Activated CD8-positive, alpha-beta T cell treated with anti-CD3 and anti-CD28 coated beads for 36 hours (primary cell): ENCODE results near the gene ENDOU. TPM values are rescaled to one million over a fixed set of nuclear protein-coding genes. Genes with fewer than 3 reads are reported as not detected.

ENCODE experiments used
- ATAC-seq: fragments of 200-7000 bp; cut with Tn5 transposase; one replicate; pipeline ENCODE4 v1.10.0; 2021; ENCODE audit warnings: mild to moderate bottlenecking, moderate library complexity
- CTCF ChIA-PET: fragments of 350-600 bp; sonication (Branson Sonifier 250); formaldehyde crosslinking; loops from one replicate; lab custom pipeline; 2021; ENCODE audit warnings: antibody characterized with exemption; lab: Charles Lee
- POLR2A ChIA-PET: fragments of 350-600 bp; sonication (Branson Sonifier 250); formaldehyde crosslinking; loops from one replicate; lab custom pipeline; 2021; ENCODE audit warnings: antibody characterized with exemption; lab: Charles Lee
- DNase-seq: peaks from one replicate; pipeline ENCODE4 v3.0.0-alpha.2; 2020
- H3K27ac Mint-ChIP-seq: one replicate; pipeline ENCODE4 v1.8.0; 2021; ENCODE audit warnings: mild to moderate bottlenecking, mixed read lengths
- H3K27me3 Mint-ChIP-seq: one replicate; pipeline ENCODE4 v1.8.0; 2021; ENCODE audit warnings: mixed read lengths
- H3K36me3 Mint-ChIP-seq: one replicate; pipeline ENCODE4 v1.8.0; 2021; ENCODE audit warnings: low read depth, mixed read lengths
- H3K4me1 Mint-ChIP-seq: one replicate; pipeline ENCODE4 v1.8.0; 2021; ENCODE audit warnings: low read depth, mixed read lengths
- H3K4me3 Mint-ChIP-seq: one replicate; pipeline ENCODE4 v1.8.0; 2021; ENCODE audit warnings: mild to moderate bottlenecking, moderate library complexity, mixed read lengths
- H3K9me3 Mint-ChIP-seq: one replicate; pipeline ENCODE4 v1.8.0; 2021; ENCODE audit warnings: mixed read lengths
- intact Hi-C: fragments of 100-400 bp; cut with micrococcal nuclease; formaldehyde crosslinking; loops from one replicate; pipeline ENCODE4 v1.10.0; 2022
- total RNA-seq, 2 experiments: library from RNA; stranded (reverse); gene quantifications; one replicate each; pipeline ENCODE4 v1.2.3, GENCODE V29; 2021
- TF ChIP-seq, protein P1 (sequence below): fragments of 200-600 bp; IDR thresholded peaks from one replicate; pipeline ENCODE4 v1.8.0; 2022; ENCODE audit warnings: antibody characterized with exemption, mild to moderate bottlenecking

Gene ENDOU
- total RNA-seq, 2 experiments from 2014 or later = not detected

DNA sequence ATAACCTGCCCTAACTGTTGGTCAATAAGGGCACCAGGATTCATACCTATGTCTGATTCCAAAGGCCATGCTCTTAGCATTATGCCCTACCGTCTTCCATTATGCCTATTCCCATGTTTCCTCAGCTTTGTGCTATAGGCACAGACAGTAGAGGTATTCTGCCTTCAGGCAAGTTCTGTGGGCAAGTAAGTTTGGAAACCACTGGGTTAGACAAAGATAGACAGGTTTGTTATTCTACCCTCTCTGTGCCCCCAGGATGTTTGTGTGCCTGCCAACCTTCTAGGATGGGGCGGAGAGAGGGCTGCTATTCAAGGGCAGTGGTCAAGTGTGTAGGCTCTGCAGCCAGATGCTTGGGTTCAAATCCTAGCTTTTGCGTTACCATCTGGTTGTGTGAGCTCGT lies 28.8 kb upstream of the ENDOU start:
- no peak overlapping the region for H3K4me3 Mint-ChIP-seq

DNA sequence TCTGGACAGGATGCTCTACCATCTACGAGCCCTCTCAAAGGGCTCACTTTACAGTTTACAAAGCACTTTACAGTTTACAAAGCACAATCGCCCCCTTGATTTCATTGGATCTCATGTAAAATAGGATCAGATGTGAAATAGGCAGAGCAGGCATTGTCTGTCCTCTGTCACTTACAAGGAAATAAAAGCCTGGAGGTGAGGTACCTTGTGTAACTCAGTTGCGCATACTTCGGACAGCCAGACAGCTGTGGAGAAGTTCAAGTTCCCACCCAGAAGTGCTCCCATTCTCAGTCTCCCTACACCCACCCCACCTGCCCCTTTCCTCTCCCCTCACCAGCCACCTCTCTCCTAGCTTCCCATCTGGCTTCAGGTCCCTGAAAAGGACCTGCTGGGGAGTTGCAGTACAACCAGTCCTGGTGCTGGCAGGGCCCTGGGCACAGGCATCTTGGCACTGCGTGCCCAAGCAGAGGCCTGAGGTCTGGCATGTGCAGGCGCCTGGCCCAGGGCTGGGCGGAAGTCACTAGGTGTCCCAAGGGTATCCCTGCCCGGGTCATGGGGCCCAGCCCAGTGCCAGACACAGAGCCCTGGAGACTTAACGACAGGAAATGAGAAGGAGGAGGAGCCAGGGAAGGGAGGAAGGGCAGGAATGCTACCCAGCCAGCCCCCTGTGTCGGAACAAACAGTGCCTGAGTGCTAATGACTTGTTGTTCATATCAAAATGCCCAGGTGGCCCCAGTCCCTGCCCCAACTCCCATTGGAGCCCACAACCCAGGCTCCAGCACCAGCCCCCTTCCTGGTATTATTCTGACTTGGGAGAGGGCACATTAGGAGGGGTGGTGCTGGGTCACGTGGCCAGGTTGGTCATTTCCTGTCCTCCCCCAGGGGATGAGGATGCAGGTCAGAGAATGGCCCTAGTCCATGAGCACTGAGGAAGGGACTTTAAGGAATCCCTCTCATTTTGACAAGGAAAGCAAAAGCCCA lies 28.0 kb upstream of the ENDOU start:
- H3K27ac Mint-ChIP-seq = no peak overlapping the region
- H3K4me1 Mint-ChIP-seq = peaks cover 28% of the 10 kb centered on the region
- no peaks in the 10 kb centered on the region for H3K9me3 Mint-ChIP-seq
- ATAC-seq (no peak), DNase-seq (no peak)
- intact Hi-C loops = no loop called here
- POLR2A ChIA-PET = no interaction called here
- no peaks in the 10 kb centered on the region for H3K36me3 Mint-ChIP-seq
- no peak overlapping the region for H3K4me3 Mint-ChIP-seq
- TF ChIP-seq, protein P1, sequence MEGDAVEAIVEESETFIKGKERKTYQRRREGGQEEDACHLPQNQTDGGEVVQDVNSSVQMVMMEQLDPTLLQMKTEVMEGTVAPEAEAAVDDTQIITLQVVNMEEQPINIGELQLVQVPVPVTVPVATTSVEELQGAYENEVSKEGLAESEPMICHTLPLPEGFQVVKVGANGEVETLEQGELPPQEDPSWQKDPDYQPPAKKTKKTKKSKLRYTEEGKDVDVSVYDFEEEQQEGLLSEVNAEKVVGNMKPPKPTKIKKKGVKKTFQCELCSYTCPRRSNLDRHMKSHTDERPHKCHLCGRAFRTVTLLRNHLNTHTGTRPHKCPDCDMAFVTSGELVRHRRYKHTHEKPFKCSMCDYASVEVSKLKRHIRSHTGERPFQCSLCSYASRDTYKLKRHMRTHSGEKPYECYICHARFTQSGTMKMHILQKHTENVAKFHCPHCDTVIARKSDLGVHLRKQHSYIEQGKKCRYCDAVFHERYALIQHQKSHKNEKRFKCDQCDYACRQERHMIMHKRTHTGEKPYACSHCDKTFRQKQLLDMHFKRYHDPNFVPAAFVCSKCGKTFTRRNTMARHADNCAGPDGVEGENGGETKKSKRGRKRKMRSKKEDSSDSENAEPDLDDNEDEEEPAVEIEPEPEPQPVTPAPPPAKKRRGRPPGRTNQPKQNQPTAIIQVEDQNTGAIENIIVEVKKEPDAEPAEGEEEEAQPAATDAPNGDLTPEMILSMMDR = no peak
- CTCF ChIA-PET = interaction anchor here (0.8 to 14.5 kb wide), 4 partner anchors 13 to 38 kb away, joined by 3 to 355 read pairs (median 68); no protein-coding TSS in a partner anchor
- H3K27me3 Mint-ChIP-seq = no peaks in the 10 kb centered on the region

More for the DNA sequence above, 28.8 kb upstream of the ENDOU start:
- CTCF ChIA-PET = interaction anchor here (0.8 to 14.5 kb wide), 6 partner anchors 14 to 83 kb away, joined by 3 to 355 read pairs (median 18); partner anchors contain the start of gene SLC48A1
- peaks cover 30% of the 10 kb centered on the region for H3K4me1 Mint-ChIP-seq
- no peak overlapping the region for H3K27ac Mint-ChIP-seq
- intact Hi-C loops = no loop called here
- H3K9me3 Mint-ChIP-seq = no peaks in the 10 kb centered on the region
- POLR2A ChIA-PET = interaction anchor here (1.2 to 1.8 kb wide), 3 partner anchors 13 to 32 kb away, joined by 3 to 4 read pairs (median 3); partner anchors contain the start of gene ENDOU
- no peaks in the 10 kb centered on the region for H3K27me3 Mint-ChIP-seq
- H3K36me3 Mint-ChIP-seq = no peaks in the 10 kb centered on the region
- TF ChIP-seq, protein P1 = no peak
- no peak for ATAC-seq
- no peak for DNase-seq

GRCh38 chr12:47752552-47752951 lies 27.3 kb upstream of the ENDOU start:
- peaks cover 24% of the 10 kb centered on the region for H3K4me1 Mint-ChIP-seq
- no peaks in the 10 kb centered on the region for H3K36me3 Mint-ChIP-seq
- no peaks in the 10 kb centered on the region for H3K27me3 Mint-ChIP-seq
- ChIA-PET CTCF (interaction anchor here (0.8 to 14.5 kb wide), 3 partner anchors 12 to 37 kb away, joined by 3 to 355 read pairs (median 4); no protein-coding TSS in a partner anchor), POLR2A (no interaction called here)
- DNase-seq (no peak), ATAC-seq (no peak)
- TF ChIP-seq, protein P1 = no peak
- intact Hi-C loops = no loop called here
- no peak overlapping the region for H3K4me3 Mint-ChIP-seq
- no peaks in the 10 kb centered on the region for H3K9me3 Mint-ChIP-seq
- H3K27ac Mint-ChIP-seq = no peak overlapping the region

DNA sequence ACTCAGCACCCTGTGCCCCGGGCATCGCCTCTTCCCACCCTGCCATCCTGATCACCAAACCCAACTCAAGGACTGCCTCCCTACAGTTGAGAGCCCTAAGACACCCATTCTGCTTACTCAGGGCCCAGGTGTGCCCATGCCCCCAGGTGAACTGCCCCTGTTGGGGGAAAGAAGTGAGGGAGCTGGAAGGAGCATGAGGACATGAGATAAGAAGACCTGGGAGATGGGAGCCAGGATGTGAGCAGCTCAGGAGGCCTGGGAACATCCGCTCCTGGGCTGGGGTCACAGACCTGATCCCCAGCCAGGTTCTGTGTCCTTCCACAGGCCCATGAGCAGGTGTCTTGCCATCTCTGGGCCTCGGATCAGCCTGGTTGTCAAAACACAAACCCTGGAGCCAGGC lies 26.8 kb upstream of the ENDOU start:
- ChIA-PET POLR2A (no interaction called here), CTCF (interaction anchor here (0.8 to 14.5 kb wide), 3 partner anchors 12 to 36 kb away, joined by 3 to 355 read pairs (median 4); no protein-coding TSS in a partner anchor)
- Mint-ChIP-seq H3K27me3 (no peaks in the 10 kb centered on the region), H3K4me1 (peaks cover 20% of the 10 kb centered on the region), H3K36me3 (no peaks in the 10 kb centered on the region), H3K27ac (no peak overlapping the region), H3K9me3 (no peaks in the 10 kb centered on the region), H3K4me3 (no peak overlapping the region)
- intact Hi-C loops = no loop called here
- ATAC-seq (no peak), DNase-seq (no peak)
- TF ChIP-seq, protein P1 = no peak
